ENCODE measurements around the gene AKT2. TPM values are rescaled to one million over a fixed set of nuclear protein-coding genes. Genes with fewer than 3 reads are reported as not detected.

Gene AKT2
- total RNA-seq, 1 experiment from 2014 or later = 98.3 TPM

DNA sequence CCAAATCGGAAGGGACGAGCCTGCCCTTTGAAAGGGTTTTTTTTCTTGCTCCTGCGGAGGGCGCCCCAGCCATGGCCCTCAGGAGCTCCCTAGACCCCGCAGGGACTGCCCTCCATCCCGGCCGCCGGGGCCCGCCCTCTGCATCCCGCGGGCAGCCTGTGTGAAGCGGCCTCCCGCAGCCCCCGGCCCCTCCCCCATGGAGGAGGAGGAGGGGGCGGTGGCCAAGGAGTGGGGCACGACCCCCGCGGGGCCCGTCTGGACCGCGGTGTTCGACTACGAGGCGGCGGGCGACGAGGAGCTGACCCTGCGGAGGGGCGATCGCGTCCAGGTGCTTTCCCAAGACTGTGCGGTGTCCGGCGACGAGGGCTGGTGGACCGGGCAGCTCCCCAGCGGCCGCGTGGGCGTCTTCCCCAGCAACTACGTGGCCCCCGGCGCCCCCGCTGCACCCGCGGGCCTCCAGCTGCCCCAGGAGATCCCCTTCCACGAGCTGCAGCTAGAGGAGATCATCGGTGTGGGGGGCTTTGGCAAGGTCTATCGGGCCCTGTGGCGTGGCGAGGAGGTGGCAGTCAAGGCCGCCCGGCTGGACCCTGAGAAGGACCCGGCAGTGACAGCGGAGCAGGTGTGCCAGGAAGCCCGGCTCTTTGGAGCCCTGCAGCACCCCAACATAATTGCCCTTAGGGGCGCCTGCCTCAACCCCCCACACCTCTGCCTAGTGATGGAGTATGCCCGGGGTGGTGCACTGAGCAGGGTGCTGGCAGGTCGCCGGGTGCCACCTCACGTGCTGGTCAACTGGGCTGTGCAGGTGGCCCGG lies 93.1 kb downstream of the AKT2 start:
- peak; percentile 39 for DNase-seq (ENCODE audit: low read depth)

DNA sequence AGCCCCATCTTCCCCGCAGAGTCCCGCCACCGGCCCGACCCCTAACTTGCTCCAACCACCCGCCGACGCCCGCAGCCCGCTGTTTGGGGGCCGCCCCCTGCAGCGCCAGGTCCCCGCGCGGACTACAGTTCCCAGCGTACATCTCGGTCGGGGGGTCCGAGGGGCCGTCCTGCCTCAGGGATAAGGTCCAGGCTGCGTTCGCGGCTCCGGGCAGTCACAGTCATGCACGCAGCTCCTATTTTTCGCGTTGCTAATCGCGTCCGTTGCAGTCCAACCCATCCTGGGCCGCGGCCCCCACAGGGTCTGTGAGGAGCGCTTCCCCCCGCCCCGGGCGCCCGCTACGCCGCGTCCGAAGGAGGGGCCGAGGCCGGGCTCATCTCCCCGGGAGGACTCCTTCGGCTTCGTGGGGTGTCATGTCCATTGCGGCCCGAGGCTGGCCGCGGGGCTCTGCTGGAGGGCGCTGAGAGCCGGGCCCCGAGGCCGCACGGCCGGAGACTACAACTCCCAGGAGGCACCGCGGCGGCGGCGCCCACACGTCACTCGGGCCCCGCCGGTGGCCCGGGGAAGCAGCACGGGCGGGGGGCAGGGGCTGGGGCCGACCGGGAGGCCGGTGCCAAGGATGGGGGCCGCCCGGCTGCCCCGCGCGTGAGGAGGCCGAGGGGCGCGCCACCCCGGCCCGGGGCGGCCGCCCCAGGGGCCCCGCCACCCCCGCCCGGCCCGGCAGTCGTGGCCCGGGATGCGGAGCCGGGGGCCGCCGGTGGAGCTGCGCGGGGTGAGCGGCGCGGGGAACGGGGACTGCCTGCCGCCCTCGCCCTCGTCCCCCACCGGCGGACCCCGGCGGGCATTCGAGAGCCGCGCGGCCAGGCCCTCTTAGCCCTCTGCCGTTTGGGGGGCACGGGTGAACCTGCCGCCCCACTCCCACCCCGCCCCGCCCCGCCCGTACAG lies 94.0 kb downstream of the AKT2 start, which contains the start of gene MAP3K10:
TSS of gene MAP3K10 (plus strand) at position 536 of the 945 bp plus-strand sequence. CDS start 606 bp downstream, outside the sequence.
- DNase-seq (ENCODE audit: low read depth) = peak; percentile 55

DNA sequence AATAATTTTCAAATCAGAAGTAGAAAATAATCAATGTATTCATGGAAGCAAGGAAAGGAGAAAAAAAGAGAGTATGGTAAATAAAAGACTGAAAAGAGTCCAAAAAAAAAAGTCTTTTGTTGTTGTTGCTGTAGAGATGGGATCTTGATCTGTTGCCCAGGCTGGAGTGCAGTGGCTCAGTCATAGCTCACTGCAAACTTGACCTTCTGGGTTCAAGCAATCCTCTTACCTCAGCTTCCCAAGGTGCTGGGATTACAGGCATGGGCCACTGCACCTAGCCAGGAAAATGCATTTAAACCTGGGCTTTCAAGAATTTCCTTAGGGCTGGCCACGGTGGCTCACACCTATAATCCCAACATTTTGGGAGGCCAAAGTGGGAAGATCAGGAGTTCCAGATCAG lies 100.9 kb downstream of the AKT2 start:
- no peak for DNase-seq (ENCODE audit: low read depth)

Other genes with a start within 250 kb of the AKT2 start
- gene ZNF780B, start 229.1 kb downstream of the AKT2 start, total RNA-seq (2014; rRNA removed; shearing (Covaris generic)) = 4.5 and 5.7 TPM in 2 replicates
- gene ZNF780A, start 194.4 kb downstream of the AKT2 start, total RNA-seq (2014; rRNA removed; shearing (Covaris generic)) = 5.8 and 10.3 TPM in 2 replicates
- gene MAP3K10, start 93.9 kb downstream of the AKT2 start, total RNA-seq (2014; rRNA removed; shearing (Covaris generic)) = 5.0 and 13.4 TPM in 2 replicates
- gene TTC9B, start 67.0 kb downstream of the AKT2 start, total RNA-seq (2014; rRNA removed; shearing (Covaris generic)) = not detected in 2 replicates
- not detected in 2 replicates for gene CCNP, start 58.7 kb downstream of the AKT2 start, total RNA-seq (2014; rRNA removed; shearing (Covaris generic))
- gene C19orf47, start 63.1 kb upstream of the AKT2 start, total RNA-seq (2014; rRNA removed; shearing (Covaris generic)) = 7.2 and 14.6 TPM in 2 replicates
- 211 and 244 TPM in 2 replicates for gene PLD3, start 63.4 kb upstream of the AKT2 start, total RNA-seq (2014; rRNA removed; shearing (Covaris generic))
- gene HIPK4, start 104.8 kb upstream of the AKT2 start, total RNA-seq (2014; rRNA removed; shearing (Covaris generic)) = 0.02 TPM in 1 of 2 replicates, not detected in the other
- 2.3 and 2.6 TPM in 2 replicates for gene PRX, start 128.0 kb upstream of the AKT2 start, total RNA-seq (2014; rRNA removed; shearing (Covaris generic))
- 20.0 and 22.0 TPM in 2 replicates for gene SERTAD1, start 140.6 kb upstream of the AKT2 start, total RNA-seq (2014; rRNA removed; shearing (Covaris generic))
- 15.9 and 19.8 TPM in 2 replicates for gene SERTAD3, start 159.0 kb upstream of the AKT2 start, total RNA-seq (2014; rRNA removed; shearing (Covaris generic))
- 109 and 135 TPM in 2 replicates for gene BLVRB, start 180.4 kb upstream of the AKT2 start, total RNA-seq (2014; rRNA removed; shearing (Covaris generic))
- 0.10 and 0.67 TPM in 2 replicates for gene SPTBN4, start 181.7 kb upstream of the AKT2 start, total RNA-seq (2014; rRNA removed; shearing (Covaris generic))

All from M059J (cell line).